HCT116 (cell line): ENCODE data around the gene RNASE2. TPM values are rescaled to one million over a fixed set of nuclear protein-coding genes. Genes with fewer than 3 reads are reported as not detected.
A peak's percentile ranks its signal among the peaks of the same experiment; 100 is the strongest.

ENCODE experiments used
- ATAC-seq: fragments of 200-7000 bp; cut with Tn5 transposase; 2 replicates; pipeline ENCODE4 v1.9.1; 2020; ENCODE audit warnings: mild to moderate bottlenecking, moderate library complexity
- BruUV-seq: library from RNA; stranded (reverse); fragments of 400-500 nt; replicated peaks from 2 replicates; lab custom pipeline; 2021; lab: Mats Ljungman, UMichigan
- CTCF ChIA-PET: fragments of 300-600 bp; sonication (Branson Sonifier 250); formaldehyde crosslinking; loops from one replicate; lab custom pipeline; 2021; ENCODE audit warnings: antibody characterized with exemption; lab: Charles Lee
- POLR2A ChIA-PET: fragments of 300-600, 350-600 bp; sonication (Branson Sonifier 250); formaldehyde crosslinking; loops from one replicate; lab custom pipeline; 2021; ENCODE audit warnings: antibody characterized with exemption; lab: Charles Lee
- RAD21 ChIA-PET, 2 experiments: fragments of 300-600 bp; sonication (Branson Sonifier 250); formaldehyde crosslinking; loops; one replicate each; lab custom pipeline; 2023; ENCODE audit warnings: low total read pairs in 2 of 2; ENCODE audit not compliant: uncharacterized antibody in 2 of 2, unreplicated experiment in 2 of 2, low non-redundant PET in 1 of 2; lab: Charles Lee
- DNase-seq: peaks from one replicate; pipeline ENCODE4 v3.0.0-alpha.2; 2010; ENCODE audit warnings: low read depth, low spot score
- H2AFZ ChIP-seq: fragments of 200-600 bp; shearing (Covaris generic), sonication (generic); 2 replicates; pipeline ENCODE4 v1.6.1; 2017; ENCODE audit warnings: low read depth, mixed run types, mixed read lengths, antibody characterized with exemption, low read length; ENCODE audit not compliant: poor library complexity, severe bottlenecking
- H3K27ac ChIP-seq: 2 replicates; pipeline ENCODE4 v1.5.1; 2012; ENCODE audit warnings: low read depth, low read length
- H3K27me3 ChIP-seq: fragments of 200-600 bp; sonication (generic); 2 replicates; pipeline ENCODE4 v1.6.1; 2016; ENCODE audit warnings: mixed run types, low read length, mixed read lengths; ENCODE audit not compliant: insufficient read depth
- H3K36me3 ChIP-seq, 2 experiments: fragments of 200-500 bp in 1 of 2; fragments of 200-600 bp in 1 of 2; sonication (Bioruptor generic) in 1 of 2; sonication (generic) in 1 of 2; 2 replicates each; pipeline versions ENCODE4 v1.5.1 to v1.6.1; 2014 to 2016; ENCODE audit warnings: low read length in 2 of 2, inconsistent platforms in 1 of 2, mixed read lengths in 1 of 2, mixed run types in 1 of 2; ENCODE audit not compliant: insufficient read depth in 2 of 2, control insufficient read depth in 1 of 2
- H3K4me1 ChIP-seq, 2 experiments: fragments of 200-600 bp in 1 of 2; sonication (generic) in 1 of 2; 2 replicates each; pipeline versions ENCODE4 v1.5.1 to v1.6.1; 2012 to 2017; ENCODE audit warnings: low read length in 2 of 2, inconsistent platforms in 1 of 2, mild to moderate bottlenecking in 1 of 2, mixed read lengths in 1 of 2, mixed run types in 1 of 2, moderate library complexity in 1 of 2; ENCODE audit not compliant: insufficient read depth in 2 of 2, control insufficient read depth in 1 of 2
- H3K4me2 ChIP-seq: fragments of 200-600 bp; sonication (generic); 2 replicates; pipeline ENCODE4 v1.6.1; 2017; ENCODE audit warnings: mixed run types, low read length, mixed read lengths
- H3K4me3 ChIP-seq, 2 experiments: fragments of 200-600 bp in 1 of 2; sonication (generic) in 1 of 2; replicated peaks in 1 of 2; 2 replicates each; pipeline ENCODE4 v1.5.1; 2011 to 2016; ENCODE audit warnings: low read length in 2 of 2, control low read depth in 1 of 2, low read depth in 1 of 2, mild to moderate bottlenecking in 1 of 2, mixed read lengths in 1 of 2, mixed run types in 1 of 2
- H3K79me2 ChIP-seq: fragments of 200-600 bp; sonication (generic); 2 replicates; pipeline ENCODE4 v1.6.1; 2017; ENCODE audit warnings: mild to moderate bottlenecking, mixed run types, low read length, moderate library complexity, mixed read lengths; ENCODE audit not compliant: insufficient read depth
- H3K9ac ChIP-seq: fragments of 200-600 bp; sonication (generic); 2 replicates; pipeline ENCODE4 v1.6.1; 2016; ENCODE audit warnings: low read length, mixed read lengths
- H3K9me2 ChIP-seq: fragments of 200-600 bp; sonication (generic), shearing (Covaris generic); 2 replicates; pipeline ENCODE4 v1.6.1; 2017; ENCODE audit warnings: mixed run types, mild to moderate bottlenecking, moderate library complexity; ENCODE audit not compliant: insufficient read depth
- H3K9me3 ChIP-seq, 2 experiments: fragments of 200-500 bp in 1 of 2; fragments of 200-600 bp in 1 of 2; sonication (Bioruptor generic) in 1 of 2; sonication (generic) in 1 of 2; 2 replicates each; pipeline ENCODE4 v1.6.1; 2014 to 2017; ENCODE audit warnings: low read length in 2 of 2, mixed read lengths in 2 of 2, inconsistent platforms in 1 of 2, low read depth in 1 of 2, mild to moderate bottlenecking in 1 of 2, mixed run types in 1 of 2, moderate library complexity in 1 of 2; ENCODE audit not compliant: control insufficient read depth in 1 of 2, insufficient read depth in 1 of 2
- H4K20me1 ChIP-seq: fragments of 200-600 bp; sonication (generic), shearing (Covaris generic); 2 replicates; pipeline ENCODE4 v1.6.1; 2017; ENCODE audit warnings: mixed run types, mild to moderate bottlenecking, moderate library complexity; ENCODE audit not compliant: insufficient read depth
- CBX3 ChIP-seq: IDR thresholded peaks from 2 replicates; pipeline ENCODE4 v1.6.1; 2012; ENCODE audit warnings: low read depth
- CEBPB ChIP-seq: IDR thresholded peaks from 2 replicates; pipeline ENCODE4 v1.6.1; 2012; ENCODE audit warnings: low read depth
- EZH2 ChIP-seq: fragments of 200-600 bp; sonication (generic); IDR thresholded peaks from 2 replicates; pipeline ENCODE4 v1.6.1; 2017; ENCODE audit warnings: antibody characterized with exemption, mixed run types
- JUND ChIP-seq: IDR thresholded peaks from 2 replicates; pipeline ENCODE4 v1.6.1; 2012
- POLR2A ChIP-seq: IDR thresholded peaks from 2 replicates; pipeline ENCODE4 v1.7.0; 2011; ENCODE audit warnings: borderline replicate concordance; ENCODE audit not compliant: insufficient read depth, insufficient read length; ENCODE audit errors: extremely low read depth
- POLR2AphosphoS5 ChIP-seq: IDR thresholded peaks from 2 replicates; pipeline ENCODE4 v1.6.1; 2011; ENCODE audit warnings: mild to moderate bottlenecking, low read depth, low read length, moderate library complexity
- SIN3A ChIP-seq: IDR thresholded peaks from 2 replicates; pipeline ENCODE4 v1.6.1; 2012; ENCODE audit warnings: low read depth
- SRF ChIP-seq: IDR thresholded peaks from 2 replicates; pipeline ENCODE4 v1.6.1; 2012; ENCODE audit warnings: low read depth
- TCF7L2 ChIP-seq: IDR thresholded peaks from 2 replicates; pipeline ENCODE4 v1.7.0; 2011; ENCODE audit warnings: borderline replicate concordance, inconsistent platforms; ENCODE audit not compliant: insufficient read depth, insufficient read length; ENCODE audit errors: extremely low read depth
- YY1 ChIP-seq: IDR thresholded peaks from 2 replicates; pipeline ENCODE4 v1.6.1; 2011; ENCODE audit warnings: low read length, low read depth, moderate library complexity, mild to moderate bottlenecking; ENCODE audit not compliant: insufficient replicate concordance; ENCODE audit errors: extremely low read depth
- ZFX ChIP-seq: fragments of 450-650 bp; IDR thresholded peaks from 2 replicates; pipeline ENCODE4 v1.6.1; 2017
- intact Hi-C: fragments of 100-400 bp; cut with micrococcal nuclease; formaldehyde crosslinking; loops from 2 replicates; pipeline ENCODE4 v1.10.0; 2022
- total RNA-seq: library from RNA; stranded (reverse); gene quantifications from one replicate; pipeline ENCODE4 v1.2.1, GENCODE V29; 2021; ENCODE audit not compliant: unreplicated experiment
- TF ChIP-seq, protein P1 (sequence below): IDR thresholded peaks from 2 replicates; pipeline ENCODE4 v1.6.1; 2012
- TF ChIP-seq, protein P2 (sequence below): IDR thresholded peaks from 2 replicates; pipeline ENCODE4 v1.6.1; 2012

RNASE2 gene
- total RNA-seq, 1 experiment from 2014 or later, result not detected

DNA sequence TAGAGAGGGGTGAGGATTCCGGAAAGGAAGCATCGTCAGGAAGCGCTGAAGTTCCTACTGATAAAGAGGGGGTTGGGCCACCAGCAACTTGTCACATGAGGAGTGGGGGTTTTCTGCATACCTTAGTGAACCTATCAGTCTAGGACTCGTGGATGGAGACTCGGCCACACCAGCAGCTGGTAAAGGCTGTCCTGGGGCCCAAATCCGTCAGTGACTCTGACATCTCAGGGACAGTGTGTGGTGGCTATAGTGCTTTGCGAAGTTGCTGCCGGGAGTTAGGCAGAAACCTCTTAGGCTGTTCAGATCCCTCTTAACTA lies 16.4 kb downstream of the RNASE2 start:
- H3K4me2 ChIP-seq, result peak overlapping the region; percentile 89
- no peaks in the 10 kb centered on the region for H4K20me1 ChIP-seq
- no TSS peak for BruUV-seq
- RAD21 ChIA-PET, result interaction anchor here (0.9 to 1.7 kb wide), 4 partner anchors 43 to 114 kb away, joined by 3 to 5 read pairs (median 4); no protein-coding TSS in a partner anchor
- H3K4me1 ChIP-seq, result peaks cover 10 to 30% of the 10 kb centered on the region in 2 experiments
- H3K9ac ChIP-seq, result peak overlapping the region; percentile 59
- CTCF ChIA-PET, result interaction anchor here (0.8 to 3.4 kb wide), 19 partner anchors 10 to 281 kb away, joined by 3 to 53 read pairs (median 7); partner anchors contain the start of genes ARHGEF40 and SLC39A2
- intact Hi-C loops, result loop anchor here (2.0 to 10.0 kb wide), 3 partner anchors 115 to 357 kb away; no protein-coding TSS in a partner anchor
- no peak for DNase-seq
- no peaks in the 10 kb centered on the region for H3K36me3 ChIP-seq
- no peaks in the 10 kb centered on the region for H3K79me2 ChIP-seq
- no peaks in the 10 kb centered on the region for H3K9me3 ChIP-seq
- H2AFZ ChIP-seq, result peak overlapping the region; percentile 59
- H3K27me3 ChIP-seq, result no peaks in the 10 kb centered on the region
- H3K9me2 ChIP-seq, result no peaks in the 10 kb centered on the region
- TF ChIP-seq SRF (no peak), CBX3 (no peak), EZH2 (no peak), YY1 (no peak), JUND (no peak), POLR2A (no peak), SIN3A (no peak), CEBPB (no peak), TCF7L2 (no peak), ZFX (no peak), POLR2AphosphoS5 (no peak)
- TF ChIP-seq, protein P1, sequence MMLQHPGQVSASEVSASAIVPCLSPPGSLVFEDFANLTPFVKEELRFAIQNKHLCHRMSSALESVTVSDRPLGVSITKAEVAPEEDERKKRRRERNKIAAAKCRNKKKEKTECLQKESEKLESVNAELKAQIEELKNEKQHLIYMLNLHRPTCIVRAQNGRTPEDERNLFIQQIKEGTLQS, result no peak
- TF ChIP-seq, protein P2, sequence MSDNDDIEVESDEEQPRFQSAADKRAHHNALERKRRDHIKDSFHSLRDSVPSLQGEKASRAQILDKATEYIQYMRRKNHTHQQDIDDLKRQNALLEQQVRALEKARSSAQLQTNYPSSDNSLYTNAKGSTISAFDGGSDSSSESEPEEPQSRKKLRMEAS, result no peak
- peak overlapping the region; percentile 39 for H3K27ac ChIP-seq
- POLR2A ChIA-PET, result interaction anchor here (1.3 to 1.9 kb wide), 3 partner anchors 10 to 314 kb away, joined by 3 to 9 read pairs (median 4); partner anchors contain the start of gene SLC39A2
- no peak; the same call in 1 of the 2 replicates for ATAC-seq
- H3K4me3 ChIP-seq, result peak overlapping the region; percentile 61 to 63
